CD4-positive, alpha-beta T cell treated with Interleukin-2 at 100 ng/mL for 4 hours (primary cell): Measurements from ENCODE around the gene DYRK1B.
"Not testable (repeated sequence)": the region's sequence is repeated elsewhere in the genome, so short reads cannot be mapped to it uniquely, and the experiment has no call there.

Source experiments
- DNase-seq: peaks from one replicate; pipeline ENCODE4 v3.0.0-alpha.2; 2020; ENCODE audit warnings: low spot score

Gene DYRK1B

DNA sequence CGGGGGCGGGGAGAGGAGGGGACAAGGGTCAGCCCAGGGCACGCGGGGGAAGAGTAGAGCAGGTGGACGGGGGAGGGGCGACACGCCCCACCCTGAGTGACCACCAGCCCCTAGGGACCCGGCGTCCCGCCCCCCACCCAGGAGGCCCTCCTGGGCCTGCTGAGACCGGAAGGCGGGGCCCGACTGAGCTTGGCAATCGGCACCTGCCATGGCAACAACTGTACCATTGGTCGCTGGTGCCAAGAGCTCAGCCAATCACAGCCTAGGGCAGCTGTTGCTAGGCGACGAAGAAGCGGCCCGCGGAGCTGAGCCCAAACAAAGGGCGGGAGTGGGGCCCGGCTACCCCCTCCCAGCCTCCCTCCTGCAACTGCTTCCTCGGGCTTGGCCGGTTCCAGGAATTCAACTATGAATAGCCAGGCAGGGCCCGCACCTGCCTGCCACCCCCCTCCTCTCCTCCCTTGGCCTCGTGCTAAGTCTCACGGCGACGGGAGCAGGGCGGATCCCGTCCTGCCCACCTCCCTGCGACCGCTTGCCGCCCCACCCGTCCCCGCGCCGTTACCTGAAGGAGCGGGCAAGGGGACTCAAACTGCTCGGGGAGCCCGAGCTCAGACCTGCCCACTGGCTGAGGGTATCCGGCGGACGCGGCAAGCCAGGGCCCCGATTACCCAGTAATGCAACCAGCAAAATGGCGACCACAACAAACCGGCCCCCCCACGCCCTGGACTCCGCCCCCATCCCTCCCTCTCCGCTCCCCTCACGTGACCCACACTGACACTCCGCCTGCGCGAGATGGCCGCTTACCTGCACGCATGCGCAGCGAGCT, at the start of gene DYRK1B:
Gene DYRK1B, minus strand, starts transcription at position 699 of the 823 bp plus-strand sequence. CDS start 2,295 bp downstream, outside the sequence.
- DNase-seq, result peak; percentile 98

DNA sequence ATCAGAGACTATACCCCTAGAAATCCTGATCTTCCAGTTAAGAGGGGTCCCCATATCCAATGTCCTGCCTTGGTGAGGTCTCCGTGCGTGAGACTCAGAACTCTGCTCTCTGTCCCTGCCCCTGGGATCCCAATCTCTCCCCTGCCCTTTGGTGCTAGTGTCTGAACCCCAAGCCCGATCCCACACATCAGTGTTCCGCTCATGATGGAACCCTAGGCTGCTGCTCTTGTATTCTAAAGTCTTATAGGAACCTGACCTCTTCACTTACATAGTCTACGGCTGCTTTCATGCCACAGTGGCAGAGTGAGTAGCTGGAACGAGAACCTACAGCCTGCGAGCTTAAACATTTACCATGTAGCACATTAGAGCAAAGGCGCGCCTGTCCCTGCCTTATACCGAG, 48.7 kb upstream of the DYRK1B start:
- not testable (repeated sequence) for DNase-seq

DNA sequence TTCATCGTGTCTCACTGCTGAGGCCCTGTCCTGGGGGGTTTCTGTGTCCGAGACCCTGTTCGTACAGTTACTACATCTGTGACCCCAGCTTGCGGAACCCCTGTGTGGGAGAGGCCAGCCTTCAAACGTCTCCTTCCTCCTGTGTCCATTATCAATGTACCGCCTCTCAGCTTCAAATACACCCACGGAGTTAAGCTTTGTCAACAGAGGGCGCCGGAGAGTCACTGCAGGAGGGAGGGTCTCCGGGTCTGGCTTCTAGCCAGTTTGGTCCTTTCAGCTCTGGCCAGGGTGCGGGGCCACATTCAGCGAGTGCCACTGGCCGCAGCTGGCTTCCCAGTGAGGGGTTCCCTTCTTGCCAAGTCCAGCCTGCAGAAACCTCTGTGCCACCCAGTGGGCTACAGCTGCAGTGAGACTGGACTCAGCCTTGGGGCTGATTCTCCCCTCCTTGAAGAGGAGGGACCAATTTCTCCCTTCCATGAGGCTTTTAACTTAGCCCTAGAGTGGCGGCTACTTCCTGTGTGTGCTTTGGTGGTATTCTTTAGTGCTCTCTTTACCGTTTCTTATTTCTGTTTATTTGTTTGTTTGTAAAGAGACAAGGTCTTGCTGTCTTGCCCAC, 47.6 kb upstream of the DYRK1B start:
- peak; percentile 35 for DNase-seq

DNA sequence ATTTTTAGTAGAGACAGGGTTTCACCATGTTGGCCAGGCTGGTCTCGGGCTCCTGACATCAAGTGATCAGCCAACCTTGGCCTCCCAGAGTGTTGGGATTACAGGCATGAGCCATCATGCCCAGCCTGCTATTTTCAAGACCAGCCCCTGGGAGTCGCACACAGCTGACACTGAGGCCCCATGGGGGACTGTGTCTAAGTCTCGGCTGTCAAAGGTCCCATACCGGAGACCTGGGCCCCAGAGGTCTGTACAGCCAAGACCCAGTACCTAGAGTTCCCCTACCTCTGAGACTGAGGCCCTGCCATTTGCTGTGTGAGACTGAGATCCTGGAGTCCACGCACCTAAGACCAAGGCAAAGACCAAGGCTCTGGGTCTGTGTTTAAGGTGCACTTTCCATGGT, 46.3 kb upstream of the DYRK1B start:
- not testable (repeated sequence) for DNase-seq

DNA sequence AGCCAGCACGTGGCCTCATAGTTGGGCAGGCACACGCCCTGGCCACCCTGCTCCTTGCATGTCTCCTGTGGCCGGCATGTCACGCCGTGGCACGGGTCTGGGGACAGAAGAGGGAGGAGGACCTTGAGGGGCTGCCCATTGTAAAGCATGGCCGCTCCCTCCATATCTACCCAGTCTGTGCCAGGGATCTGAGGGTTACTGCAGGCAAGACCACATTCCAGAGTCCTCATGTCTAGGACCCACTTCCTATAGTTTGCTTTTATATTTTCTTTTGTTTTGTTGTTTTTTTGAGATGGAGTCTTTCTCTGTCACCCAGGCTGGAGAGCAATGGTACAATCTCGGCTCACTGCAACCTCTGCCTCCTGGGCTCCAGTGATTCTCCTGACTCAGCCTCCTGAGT, 45.8 kb upstream of the DYRK1B start:
- not testable (repeated sequence) for DNase-seq

DNA sequence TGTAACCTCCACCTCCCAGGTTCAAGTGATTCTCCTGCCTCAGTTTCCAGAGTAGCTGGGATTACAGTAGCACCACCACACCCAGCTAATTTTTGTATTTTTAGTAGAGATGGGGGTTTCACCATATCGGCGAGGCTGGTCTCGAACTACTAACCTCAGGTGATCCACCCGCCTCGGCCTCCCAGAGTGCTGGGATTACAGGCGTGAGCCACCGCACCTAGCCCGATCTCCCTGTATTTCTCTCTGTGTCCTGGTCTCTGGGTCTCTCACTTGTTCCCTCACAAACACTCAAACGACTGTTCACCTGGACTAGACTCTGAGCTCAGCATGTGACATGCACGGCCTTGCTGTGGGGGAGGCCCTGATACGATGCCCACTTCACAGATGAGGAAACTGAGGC, 44.9 kb upstream of the DYRK1B start:
- DNase-seq, result not testable (repeated sequence)

DNA sequence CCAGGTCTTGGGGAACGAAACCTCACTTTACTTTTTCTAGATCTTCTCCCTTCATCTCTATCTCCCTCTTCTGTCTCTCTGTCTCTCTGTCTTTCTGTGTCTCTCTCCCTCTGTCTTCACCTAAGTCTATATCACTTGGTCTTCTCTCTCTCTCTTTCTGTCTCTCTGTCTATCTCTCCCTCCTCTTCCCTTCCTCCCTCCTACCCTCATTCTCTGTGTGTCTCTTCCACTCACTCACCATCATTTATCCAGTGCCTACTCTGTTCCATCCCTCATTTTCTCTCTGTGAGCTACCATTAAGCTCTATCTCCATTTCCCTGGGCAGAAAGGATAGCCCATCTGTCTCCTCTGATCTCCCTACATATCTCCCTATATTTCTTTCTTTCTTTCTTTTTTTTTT, 44.4 kb upstream of the DYRK1B start:
- no peak for DNase-seq

DNA sequence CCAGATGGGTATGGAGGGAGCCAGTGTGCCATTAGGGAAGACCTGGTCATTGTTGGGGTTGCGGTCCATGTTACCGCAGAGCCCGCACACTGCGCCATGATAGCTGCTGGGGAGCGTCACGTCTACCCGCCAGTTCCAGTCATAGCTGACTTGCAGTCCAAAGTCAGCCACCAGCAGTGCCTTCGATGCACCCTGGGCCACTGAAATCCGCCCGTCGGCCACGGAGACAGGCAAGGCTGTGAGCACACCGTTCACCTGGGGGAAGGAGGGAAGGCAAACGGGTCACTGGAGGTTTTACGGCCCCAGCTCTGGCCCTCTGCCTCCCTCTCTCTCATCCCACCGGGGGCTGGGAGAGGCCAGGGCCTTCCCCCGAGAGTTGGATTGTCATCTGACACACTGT, 44.0 kb upstream of the DYRK1B start:
- DNase-seq, result not testable (repeated sequence)

DNA sequence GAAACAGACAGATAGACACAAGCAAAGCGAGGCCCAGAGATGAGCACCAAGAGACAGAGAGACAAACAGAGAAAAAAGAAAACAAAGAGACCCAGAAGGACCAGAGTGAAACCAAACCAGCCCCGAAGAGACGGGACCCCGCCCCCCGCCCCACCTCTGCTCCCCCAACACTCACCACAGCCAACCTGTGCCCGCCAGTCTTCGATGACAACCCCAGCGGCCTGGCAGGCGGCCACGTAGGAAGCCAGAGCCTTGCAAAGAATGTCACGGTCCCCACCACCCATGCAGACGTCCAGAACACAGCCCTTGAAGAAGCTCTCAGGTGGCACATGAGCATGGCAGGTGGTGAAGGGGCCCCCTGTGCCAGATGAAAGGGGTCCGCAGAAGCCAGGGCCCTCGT, 43.5 kb upstream of the DYRK1B start:
- peak; percentile 41 for DNase-seq

DNA sequence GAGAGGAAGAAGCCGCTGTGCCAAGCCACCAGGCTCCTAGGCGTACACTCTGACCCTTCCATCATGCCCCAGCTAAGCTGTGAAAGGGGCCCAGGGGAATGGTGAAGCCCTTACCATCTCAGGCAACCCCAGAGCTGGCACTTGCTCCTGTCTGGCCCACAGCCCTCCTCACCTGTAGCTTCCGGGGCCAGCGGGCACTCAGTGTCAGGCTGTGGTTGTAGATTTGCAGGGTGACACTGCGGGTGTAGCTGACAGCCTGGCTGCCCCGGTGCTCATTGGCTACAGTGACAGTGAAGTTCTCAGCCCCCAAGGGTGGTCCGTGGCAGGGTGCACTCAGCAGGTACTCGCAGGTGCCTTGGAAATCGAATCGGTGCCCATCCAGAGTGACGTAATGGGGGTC, 42.5 kb upstream of the DYRK1B start:
- DNase-seq, result not testable (repeated sequence)

DNA sequence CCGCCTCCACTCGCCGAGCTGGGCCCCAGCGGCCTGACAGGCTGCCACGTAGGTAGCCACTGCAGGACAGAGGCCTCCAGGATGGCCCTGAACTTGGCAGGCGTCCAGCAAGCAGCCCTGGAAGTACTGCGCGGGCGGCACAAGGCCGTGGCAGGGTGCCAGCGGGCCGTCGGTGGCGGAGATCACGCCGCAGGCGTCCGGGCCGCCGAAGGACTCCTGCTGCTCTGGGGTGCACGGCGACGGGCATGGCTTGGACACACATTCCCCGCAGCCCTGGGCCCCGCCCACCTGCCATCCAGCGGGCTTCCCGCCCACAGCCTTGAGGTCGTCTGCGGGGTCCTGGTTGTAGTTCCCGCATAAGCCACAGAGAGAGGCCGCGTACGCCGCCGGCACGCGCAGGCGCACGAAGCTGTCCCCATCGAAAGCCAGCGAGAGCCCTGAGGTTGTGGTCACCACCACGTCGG, 41.5 kb upstream of the DYRK1B start:
- not testable (repeated sequence) for DNase-seq

DNA sequence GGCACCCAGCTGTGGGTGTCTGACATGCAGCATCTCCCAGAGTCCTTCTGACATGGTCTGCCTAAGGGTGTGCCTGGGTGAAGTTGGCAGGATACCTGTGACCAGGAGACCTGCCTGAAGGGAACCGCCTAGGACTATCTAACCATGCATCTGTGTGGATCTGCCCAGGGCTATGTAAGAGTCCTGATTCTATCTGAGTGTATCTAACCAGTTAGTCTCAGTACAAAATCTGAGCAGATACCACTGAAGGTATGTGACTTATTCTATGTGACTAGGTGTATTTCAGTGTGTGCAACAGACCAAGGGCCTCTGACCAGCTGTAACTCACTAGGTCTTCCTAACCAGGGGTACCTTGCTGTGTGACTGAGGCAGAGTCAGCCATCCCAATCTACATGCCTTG, 40.4 kb upstream of the DYRK1B start:
- DNase-seq, result no peak

DNA sequence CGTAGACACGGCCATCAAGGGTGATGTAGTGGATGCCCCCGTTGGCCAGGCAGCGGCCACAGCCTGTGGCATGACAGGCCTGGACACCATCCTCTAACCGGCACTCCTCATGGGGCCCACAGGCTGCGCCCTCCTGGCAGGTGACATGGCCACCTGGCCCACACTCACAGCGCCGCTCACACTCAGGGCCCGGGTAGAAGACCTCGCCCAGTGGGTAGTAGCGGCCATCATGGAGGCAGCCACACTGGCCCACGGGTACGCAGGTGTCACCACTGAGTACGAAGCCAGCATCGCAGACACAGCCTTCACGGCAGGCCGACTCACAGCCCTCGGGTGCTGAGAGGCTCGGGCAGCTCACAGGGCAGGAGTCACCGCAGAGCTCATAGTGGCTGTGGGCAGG, 39.4 kb upstream of the DYRK1B start:
- DNase-seq, result no peak

DNA sequence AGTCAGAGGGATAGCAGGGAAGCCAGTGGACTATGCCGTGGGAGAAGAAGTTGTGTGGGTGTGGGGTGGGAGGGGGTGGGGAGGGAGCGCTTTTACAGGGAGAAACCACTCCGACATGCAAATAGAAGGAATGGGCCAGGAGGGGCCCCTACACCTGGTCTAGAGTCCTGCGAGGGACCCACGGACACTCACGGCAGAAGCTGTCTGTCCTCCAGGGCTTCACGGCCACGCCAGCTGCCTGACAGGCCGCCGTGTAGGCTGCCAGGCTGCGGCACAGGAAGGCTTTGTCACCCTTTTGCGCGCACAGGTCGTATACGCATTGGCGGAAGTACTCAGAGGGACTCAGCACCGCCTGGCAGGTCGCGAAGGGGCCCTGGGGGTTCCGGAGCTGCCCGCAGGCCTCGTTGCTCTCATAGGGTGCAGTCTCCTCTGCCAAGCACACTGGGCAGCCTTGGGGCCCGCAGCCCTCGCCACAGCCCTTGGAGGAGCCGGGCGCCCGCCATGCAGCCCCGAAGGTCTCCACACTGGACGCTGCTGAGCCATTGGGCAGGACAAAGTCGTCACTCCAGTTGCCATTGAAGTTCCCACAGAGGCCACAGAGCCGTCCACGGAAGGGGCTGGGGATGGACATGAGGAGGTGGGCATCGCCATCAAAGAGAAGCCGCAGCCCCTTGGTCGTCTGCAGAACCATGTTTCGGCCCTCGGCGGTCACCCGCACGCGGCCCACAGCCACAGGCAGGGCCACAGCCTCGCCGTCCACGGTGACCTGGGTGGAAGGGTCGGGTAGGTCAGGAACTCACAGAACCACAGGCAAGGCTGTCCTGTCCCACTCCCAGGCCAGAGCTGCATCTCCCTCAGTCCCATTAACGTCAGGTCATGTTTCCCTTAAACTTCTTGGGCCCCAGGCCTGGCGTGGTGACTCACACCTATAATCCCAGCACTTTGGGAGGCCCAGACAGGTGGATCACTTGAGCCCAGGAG, 38.2 kb upstream of the DYRK1B start:
- no peak for DNase-seq

DNA sequence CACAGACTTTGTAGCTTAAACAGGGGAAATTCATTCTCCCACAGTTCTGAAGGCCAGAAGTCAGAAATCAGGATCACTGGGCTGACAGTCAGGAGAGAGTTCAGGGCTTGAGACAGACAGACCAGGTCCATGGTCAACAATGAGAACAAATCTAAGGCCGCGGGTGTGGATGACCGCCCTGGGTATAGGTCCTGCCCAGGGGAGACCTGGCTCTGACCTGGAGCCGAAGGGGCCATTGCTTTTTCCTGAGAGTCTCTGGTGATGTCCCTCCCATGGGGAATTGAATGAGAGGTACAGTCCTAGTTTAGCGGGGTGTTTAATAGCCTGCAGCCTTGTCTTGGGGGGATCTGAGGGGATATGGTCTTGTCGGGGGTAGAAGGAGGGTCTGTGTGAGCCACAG, 37.4 kb upstream of the DYRK1B start:
- no peak for DNase-seq

DNA sequence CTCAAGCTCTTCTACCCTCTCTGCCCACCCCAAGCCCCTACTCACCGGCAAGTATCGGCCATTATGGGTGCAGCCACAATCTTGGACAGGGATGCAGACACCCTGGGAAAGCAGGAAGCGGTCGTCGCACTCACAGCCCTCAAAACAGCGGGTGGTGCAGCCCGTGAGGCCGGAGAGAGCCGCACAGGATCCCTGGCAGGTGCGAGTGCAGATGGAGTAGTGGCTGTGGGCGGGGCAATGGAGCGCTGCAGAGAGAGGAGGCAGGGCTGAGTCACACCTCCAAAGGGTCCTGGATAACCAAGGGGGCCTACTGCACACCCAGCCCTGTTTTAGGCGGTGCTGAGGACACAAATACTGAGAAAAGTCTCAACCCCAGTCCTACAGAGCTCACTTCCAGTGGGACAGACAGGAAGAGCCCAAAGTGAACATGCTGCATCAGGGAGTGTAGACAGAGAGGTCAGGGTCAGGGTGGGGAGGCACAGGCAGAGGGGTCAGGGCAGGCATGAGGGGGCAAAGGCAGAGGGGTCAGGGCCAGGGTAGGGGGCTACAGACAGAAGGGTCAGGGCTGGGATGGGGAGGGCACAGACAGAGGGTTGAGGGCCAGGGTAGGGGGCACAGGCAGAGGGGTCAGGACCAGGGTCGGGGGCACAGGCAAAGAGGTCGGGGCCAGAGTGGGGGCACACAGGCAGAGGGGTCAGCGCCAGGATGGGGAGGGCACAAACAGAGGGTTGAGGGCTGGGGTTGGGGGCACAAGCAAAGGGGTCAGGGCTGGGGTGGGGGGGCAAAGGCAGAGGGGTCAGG, 36.4 kb upstream of the DYRK1B start:
- no peak for DNase-seq

DNA sequence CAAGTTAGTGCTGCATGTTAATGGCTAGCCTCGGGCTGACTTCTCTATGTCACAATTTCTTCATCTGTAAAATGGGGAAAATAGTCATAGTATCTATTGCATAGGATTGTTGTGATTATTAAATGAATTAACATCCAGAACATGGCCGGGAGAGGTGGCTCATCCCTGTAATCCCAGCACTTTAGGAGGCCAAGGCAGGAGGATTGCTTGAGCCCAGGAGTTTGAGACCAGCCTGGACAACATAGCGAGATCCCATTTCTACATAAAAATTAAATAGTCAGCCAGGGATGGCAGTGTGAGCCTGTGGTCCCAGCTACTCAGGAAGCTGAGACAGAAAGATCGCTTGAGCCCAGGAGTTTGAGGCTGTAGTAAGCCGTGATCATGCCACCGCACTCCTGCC, 34.0 kb upstream of the DYRK1B start:
- DNase-seq, result no peak

DNA sequence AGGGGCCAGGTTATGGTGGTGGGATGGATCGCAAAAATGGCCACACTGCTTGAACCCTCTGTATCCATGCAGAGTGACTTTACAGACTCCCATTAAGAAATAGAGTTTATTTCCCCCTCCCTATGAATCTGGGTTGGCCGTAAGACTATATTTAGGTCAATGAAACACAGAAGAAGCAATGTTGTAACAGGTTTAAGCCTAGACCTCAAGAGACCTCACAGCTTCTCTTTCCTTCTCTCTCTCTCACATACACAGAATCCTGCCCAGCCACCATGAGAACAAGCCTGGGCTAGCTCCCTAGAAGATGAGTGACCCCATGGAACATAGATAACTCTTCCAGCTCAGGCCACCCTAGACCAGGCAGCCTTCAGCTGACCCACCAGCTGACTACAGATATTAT, 33.2 kb upstream of the DYRK1B start:
- DNase-seq, result no peak

DNA sequence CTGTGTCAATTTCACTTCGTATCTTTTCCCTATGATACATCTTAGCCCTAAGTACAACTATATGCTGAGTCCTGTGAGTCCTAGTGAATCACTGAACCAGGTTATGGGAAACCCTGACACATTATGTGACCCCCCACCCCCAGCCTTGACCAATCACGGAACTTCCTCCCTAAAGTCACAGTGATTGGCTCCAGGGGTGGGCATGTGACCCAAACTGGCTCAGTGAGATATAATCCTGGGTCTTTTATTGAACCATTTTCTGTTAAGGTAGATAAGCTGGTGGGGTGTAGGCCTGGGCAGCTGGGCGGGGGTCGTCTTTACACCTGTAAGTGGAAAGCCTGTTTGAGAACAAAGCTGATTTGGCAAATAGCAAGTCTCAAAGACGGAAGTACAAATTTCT, 32.0 kb upstream of the DYRK1B start:
- DNase-seq, result no peak

DNA sequence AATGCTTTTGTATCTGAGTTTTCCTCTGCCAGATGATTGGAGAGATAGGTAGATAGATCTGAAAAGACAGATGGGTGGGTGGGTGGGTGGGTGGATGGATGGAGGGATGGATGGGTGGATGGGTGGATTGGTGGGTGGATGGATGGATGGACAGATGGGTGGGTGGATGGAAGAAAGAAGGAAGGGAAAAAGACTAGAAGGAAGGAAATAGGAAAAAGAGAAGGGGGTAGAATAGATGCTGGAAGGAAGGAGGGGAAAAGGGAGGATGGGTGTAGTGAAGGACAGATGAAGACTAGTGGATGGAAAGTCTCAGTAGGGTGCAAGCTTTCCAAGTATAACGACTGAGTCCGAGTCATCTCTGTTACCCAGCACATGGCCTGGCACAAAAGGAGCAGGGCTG, 31.2 kb upstream of the DYRK1B start:
- no peak for DNase-seq

DNA sequence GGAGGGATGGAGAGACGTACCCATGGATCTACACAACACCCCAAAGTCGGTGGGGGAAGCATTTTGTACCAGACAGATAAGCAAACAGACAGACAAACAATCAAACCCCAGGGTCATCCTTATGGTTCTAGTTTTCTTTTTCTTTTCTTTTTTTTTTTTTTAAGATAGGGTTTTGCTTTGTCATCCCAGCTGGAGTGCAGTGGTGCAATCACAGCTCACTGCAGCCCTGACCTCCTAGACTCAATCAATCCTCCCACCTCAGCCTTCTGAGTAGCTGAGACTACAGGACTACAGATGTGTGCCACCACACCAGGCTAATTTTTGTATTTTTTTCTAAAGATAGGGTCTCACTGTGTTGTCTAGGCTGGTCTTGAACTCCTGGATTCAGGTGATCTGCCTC, 30.2 kb upstream of the DYRK1B start:
- no peak for DNase-seq

DNA sequence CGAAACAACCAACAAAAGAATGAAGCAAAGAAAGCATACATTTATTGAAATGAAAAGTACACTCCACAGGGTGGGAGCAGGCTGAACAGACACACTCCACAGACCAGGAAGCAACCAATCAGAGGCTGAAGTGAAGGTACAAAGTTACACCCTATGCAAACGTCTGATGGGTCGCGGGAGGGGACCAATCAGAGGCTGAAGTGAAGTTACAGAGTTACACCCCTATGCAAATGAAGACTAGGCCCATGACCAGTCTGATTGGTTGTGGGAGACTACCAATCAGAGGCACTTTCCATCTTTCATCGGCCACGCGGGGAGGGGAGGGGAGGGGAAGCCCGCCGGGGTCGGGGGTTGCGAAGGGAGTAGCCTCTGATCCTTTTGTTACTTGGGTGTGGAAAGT, 24.6 kb upstream of the DYRK1B start:
- peak; percentile 75 for DNase-seq
